Activated T-cell treated with anti-CD3 and anti-CD28 coated beads, Interleukin-2, amount 50 U/mL, for 48 hours (primary cell): ENCODE data around the gene MRPS33.
A peak's percentile ranks its signal among the peaks of the same experiment; 100 is the strongest.
"Not testable (repeated sequence)": the region's sequence is repeated elsewhere in the genome, so short reads cannot be mapped to it uniquely, and the experiment has no call there.

Experiments
- DNase-seq, 2 experiments: peaks; one replicate each; pipeline ENCODE4 v3.0.0-alpha.2; 2020

The MRPS33 gene

DNA sequence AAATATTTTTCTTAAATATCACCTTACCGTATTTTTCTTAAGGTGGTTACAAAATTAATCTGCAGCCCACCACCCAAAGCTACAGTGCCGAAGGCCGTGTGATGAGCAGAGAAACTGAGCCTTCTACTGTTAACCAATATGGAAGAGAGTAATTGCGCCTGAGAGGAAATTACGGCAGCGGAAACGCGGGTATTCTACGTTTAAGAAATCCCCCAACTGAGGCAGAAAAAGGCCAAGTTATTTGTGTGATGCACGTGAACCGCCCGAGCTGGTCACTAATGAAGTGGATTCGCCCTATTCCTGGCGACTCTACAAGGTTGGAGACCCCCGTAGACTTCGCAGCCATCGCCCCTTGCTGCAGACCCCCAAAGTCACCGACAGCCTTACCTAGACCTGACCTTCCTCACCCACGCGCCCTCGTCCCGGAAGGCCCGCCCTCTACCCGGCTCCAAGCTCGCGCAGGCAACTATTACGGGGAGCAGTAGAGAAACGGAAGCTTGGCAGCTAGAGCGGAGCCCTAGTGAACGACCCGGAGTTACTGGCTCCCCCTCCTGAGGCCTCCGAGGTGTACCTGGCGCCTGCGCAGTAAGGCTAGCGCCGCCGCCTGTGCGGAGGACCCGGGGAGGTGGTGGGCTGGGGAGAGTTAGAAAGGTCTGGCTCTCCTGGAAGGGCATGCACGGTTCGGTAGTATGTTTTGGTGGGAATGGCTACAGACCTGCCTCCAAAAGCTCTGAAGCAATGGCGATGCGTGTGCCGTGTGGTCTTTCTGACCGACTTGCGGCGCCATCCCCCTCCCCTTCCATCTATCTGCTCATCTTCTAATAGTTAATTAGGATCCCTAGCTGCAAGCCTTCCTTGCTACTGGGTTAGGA lies at the start of gene MRPS33:
TSS of gene MRPS33 (minus strand) at position 429 of the 872 bp plus-strand sequence. CDS start 4,319 bp downstream, outside the sequence.
- DNase-seq, result peak; percentile 96

GRCh38 chr7:141057788-141058187 lies 43.0 kb upstream of the MRPS33 start:
- no peak for DNase-seq

DNA sequence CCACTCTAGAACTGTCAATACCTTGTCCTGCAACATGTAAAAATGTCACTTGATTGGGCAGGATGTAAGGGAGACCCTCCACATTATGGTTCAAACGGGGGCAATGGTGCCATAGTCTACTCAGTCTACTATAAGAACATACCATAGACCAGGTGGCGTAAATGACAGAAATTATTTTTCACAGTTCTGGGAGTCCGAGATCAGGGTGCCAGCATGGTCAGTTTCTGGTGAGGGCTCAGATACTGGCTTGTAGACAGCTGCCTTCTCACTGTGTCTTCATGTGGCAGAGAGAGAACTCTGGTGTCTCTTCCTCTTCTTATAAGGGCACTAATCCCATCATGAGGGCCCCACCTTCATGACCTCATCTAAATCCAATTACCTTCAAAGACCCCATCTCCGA lies 40.4 kb upstream of the MRPS33 start:
- no peak for DNase-seq

- peak; percentile 49 to 66 for DNase-seq
These were observed 38.9 kb upstream of the MRPS33 start for GRCh38 chr7:141053626-141054025.

GRCh38 chr7:141045842-141046620 lies 31.3 kb upstream of the MRPS33 start:
- DNase-seq, result no peak

DNA sequence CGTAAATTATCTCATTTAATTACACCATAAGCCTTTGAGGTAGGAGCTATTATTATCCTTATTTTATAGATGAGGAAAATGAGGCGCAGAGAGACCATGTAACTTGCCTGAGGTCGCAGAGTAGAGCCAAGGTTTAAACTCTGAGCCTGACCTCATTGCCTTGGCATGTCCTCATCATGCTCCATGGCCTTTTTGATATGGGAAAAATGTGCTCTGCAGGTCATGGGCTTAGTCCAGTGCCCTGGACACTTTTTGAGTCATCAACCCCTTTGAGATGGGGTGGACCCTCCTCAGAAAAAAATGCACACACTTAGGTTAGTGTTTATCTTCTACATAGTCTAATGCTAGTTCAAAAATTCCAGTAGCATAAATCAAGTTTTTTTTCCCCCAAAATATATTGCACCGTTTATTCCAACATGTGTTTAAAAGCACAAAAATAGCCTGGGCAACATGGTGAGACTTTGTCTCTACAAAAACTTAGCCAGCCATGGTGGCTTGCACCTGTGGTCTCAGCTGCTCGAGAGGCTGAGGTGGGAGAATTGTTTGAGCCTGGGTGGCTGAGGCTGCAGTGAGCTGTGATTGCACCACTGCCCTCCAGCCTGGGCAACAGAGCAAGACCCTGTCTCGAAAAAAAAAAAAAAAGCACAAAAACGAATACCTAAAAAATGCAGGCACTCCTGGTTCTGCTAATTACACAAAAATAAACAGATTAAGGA lies 30.5 kb upstream of the MRPS33 start:
- DNase-seq, result no peak

GRCh38 chr7:141043616-141044015 lies 28.9 kb upstream of the MRPS33 start:
- no peak for DNase-seq

GRCh38 chr7:141042222-141043193 lies 27.8 kb upstream of the MRPS33 start:
- DNase-seq, result no peak

- no peak for DNase-seq
These were observed 24.6 kb upstream of the MRPS33 start for GRCh38 chr7:141039376-141039775.

DNA sequence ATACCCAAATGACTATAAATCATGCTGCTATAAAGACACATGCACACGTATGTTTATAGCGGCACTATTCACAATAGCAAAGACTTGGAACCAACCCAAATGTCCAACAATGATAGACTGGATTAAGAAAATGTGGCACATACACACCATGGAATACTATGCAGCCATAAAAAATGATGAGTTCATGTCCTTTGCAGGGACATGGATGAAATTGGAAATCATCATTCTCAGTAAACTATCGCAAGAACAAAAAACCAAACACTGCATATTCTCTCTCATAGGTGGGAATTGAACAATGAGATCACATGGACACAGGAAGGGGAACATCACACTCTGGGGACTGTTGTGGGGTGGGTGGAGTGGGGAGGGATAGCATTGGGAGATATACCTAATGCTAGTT lies 23.3 kb upstream of the MRPS33 start:
- not testable (repeated sequence) for DNase-seq

GRCh38 chr7:141032539-141033323 lies 18.0 kb upstream of the MRPS33 start:
- DNase-seq, result not testable (repeated sequence)

- DNase-seq, result no peak
These were observed 14.0 kb upstream of the MRPS33 start for GRCh38 chr7:141028767-141029166.

- no peak for DNase-seq
These were observed 12.3 kb upstream of the MRPS33 start for GRCh38 chr7:141027043-141027442.

GRCh38 chr7:141024668-141025067 lies 9.9 kb upstream of the MRPS33 start:
- DNase-seq, result no peak

DNA sequence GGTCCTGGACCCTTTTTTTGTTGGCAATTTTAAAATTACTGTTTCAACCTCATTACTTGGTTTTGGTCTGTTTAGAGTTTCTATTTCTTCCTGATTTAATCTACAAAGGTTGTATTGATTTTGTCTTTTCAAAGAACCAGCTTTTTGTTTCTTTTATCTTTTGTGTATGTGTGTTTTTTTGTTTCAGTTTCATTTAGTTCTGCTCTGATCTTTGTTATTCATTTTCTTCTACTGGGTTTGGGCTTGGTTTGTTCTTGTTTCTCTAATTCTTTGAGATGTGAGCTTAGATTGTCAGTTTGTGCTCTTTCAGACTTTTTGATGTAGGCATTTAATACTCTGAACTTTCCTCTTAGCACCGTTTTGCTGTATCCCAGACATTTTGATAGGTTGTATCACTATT lies 8.5 kb upstream of the MRPS33 start:
- DNase-seq, result no peak

GRCh38 chr7:141017555-141017954 lies 2.8 kb upstream of the MRPS33 start:
- DNase-seq, result no peak

GRCh38 chr7:141016349-141016748 lies 1.6 kb upstream of the MRPS33 start:
- DNase-seq, result no peak

DNA sequence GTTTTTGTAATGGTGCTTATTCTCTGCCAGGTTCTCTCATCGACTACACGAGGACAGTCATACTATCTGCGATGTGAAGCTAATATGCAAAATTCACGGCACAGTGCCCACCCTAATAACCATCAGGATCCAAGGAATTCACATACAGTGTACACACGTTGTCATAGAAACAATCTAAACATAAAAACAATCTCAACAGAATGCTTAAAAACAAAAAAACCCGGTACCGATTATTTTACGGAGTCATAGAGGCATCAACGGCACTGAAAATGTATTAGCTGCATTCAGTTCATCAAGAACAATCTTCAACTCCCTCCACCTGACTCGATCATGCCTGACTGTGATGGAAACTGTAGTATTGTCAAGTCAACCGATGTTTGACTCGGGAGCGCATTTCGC lies 628 bp downstream of the MRPS33 start:
- DNase-seq, result peak in 1 of 2 experiments; percentile 20

GRCh38 chr7:141013345-141013715 lies 1.4 kb downstream of the MRPS33 start:
- DNase-seq, result no peak

DNA sequence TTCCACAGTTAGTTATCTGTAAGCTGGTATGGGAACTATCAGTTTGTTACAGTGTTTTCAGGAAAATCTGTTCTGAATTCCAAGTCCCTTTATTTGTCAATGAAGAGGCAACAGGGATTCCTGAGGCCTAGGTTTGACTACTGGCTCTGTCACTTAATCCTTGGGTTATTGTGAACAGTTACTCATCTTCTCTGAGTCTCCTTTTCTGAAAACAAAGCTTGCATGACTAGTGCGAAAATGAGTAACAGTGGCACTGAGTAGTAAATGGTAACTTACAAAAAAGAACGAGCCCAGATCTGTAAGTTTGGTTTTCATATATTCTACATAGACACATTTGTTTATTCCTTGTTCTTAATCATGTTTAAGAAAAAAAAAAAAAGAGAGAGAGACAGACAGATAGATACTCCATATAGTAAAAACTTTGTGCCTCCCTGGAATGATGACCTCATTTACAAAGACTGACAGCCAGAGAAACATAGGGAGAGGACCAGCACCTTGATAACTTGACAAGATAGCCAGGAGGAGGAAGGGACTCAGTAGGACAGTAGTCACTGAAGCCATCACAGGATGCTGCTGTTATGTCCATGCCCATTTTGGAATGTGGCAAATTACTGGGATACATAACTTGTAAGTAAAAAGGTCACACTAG lies 1.9 kb downstream of the MRPS33 start:
- DNase-seq, result no peak
